K562 (cell line): ENCODE data around the gene MRPL2. TPM values are rescaled to one million over a fixed set of nuclear protein-coding genes. Genes with fewer than 3 reads are reported as not detected.
A peak's percentile ranks its signal among the peaks of the same experiment; 100 is the strongest.

Experiments used
- ATAC-seq: fragments of 200-7000 bp; cut with Tn5 transposase; 3 replicates; pipeline ENCODE4 v1.9.1; 2020; ENCODE audit warnings: moderate library complexity
- BruUV-seq: library from RNA; stranded (reverse); fragments of 400-500 nt; replicated peaks from 2 replicates; lab custom pipeline; 2021; lab: Mats Ljungman, UMichigan
- CTCF ChIA-PET: fragments of 300-600 bp; formaldehyde crosslinking; extraction: SDS; loops from one replicate; lab custom pipeline; 2021; ENCODE audit warnings: low intra/inter-chr PET ratio; lab: Yijun Ruan, JAX
- POLR2A ChIA-PET: fragments of 300-600, 350-650 bp; sonication (Branson Sonifier 250); formaldehyde crosslinking; extraction: SDS; loops from one replicate; lab custom pipeline; 2021; ENCODE audit warnings: antibody characterized with exemption, inconsistent platforms; lab: Yijun Ruan, JAX
- DNase-seq, 4 experiments: peaks; one replicate each; pipeline versions ENCODE4 v3.0.0 to v3.0.0-alpha.2; 2011 to 2018; ENCODE audit warnings: low spot score in 3 of 4, mixed read lengths in 3 of 4; ENCODE audit errors: extremely low read depth in 1 of 4
- FAIRE-seq: peaks from 2 replicates; lab custom pipeline; 2011; peaks lifted over from hg19 to GRCh38; lab: Jason Lieb, UNC
- H2AFZ ChIP-seq: 2 replicates; pipeline ENCODE4 v1.6.0; 2011; ENCODE audit warnings: low read depth, low read length, control low read depth, inconsistent platforms
- H3K27ac ChIP-seq: fragments of 200-600 bp; 3 replicates; pipeline ENCODE4 v1.8.0; 2011; ENCODE audit warnings: low read depth, mild to moderate bottlenecking, control low read depth, inconsistent platforms, low read length, moderate library complexity, mixed read lengths; ENCODE audit errors: extremely low read depth
- H3K27me3 ChIP-seq, 2 experiments: fragments of 300-600 bp in 1 of 2; 2 replicates in 1 of 2; 3 replicates in 1 of 2; pipeline versions ENCODE4 v1.6.0 to v1.8.0; 2011; ENCODE audit warnings: inconsistent platforms in 2 of 2, low read length in 2 of 2, mild to moderate bottlenecking in 1 of 2, mixed read lengths in 1 of 2, moderate library complexity in 1 of 2; ENCODE audit not compliant: control insufficient read depth in 2 of 2, insufficient read depth in 2 of 2
- H3K36me3 ChIP-seq: fragments of 300-600 bp; 3 replicates; pipeline ENCODE4 v1.8.0; 2011; ENCODE audit warnings: mild to moderate bottlenecking, low read length, inconsistent platforms; ENCODE audit not compliant: control insufficient read depth, insufficient read depth
- H3K4me1 ChIP-seq, 2 experiments: fragments of 200-600 bp in 1 of 2; replicated peaks in 1 of 2; 2 replicates in 1 of 2; 3 replicates in 1 of 2; pipeline versions ENCODE4 v1.5.1 to v1.8.0; 2011; ENCODE audit warnings: inconsistent platforms in 2 of 2, low read length in 2 of 2, mild to moderate bottlenecking in 1 of 2, mixed read lengths in 1 of 2, moderate library complexity in 1 of 2; ENCODE audit not compliant: control insufficient read depth in 2 of 2, insufficient read depth in 2 of 2
- H3K4me2 ChIP-seq: 2 replicates; pipeline ENCODE4 v1.6.1; 2011; ENCODE audit warnings: low read length, control low read depth, inconsistent platforms, mixed read lengths; ENCODE audit not compliant: insufficient read depth
- H3K4me3 ChIP-seq: fragments of 200-600 bp; sonication (generic), shearing (Covaris generic); 2 replicates; pipeline ENCODE4 v1.5.1; 2016; ENCODE audit warnings: control low read depth, inconsistent platforms
- H3K79me2 ChIP-seq: fragments of 200-600 bp; 3 replicates; pipeline ENCODE4 v1.8.0; 2011; ENCODE audit warnings: low read length, inconsistent platforms; ENCODE audit not compliant: control insufficient read depth, insufficient read depth
- H3K9ac ChIP-seq, 2 experiments: 2 replicates each; pipeline versions ENCODE4 v1.6.0 to v1.6.1; 2011; ENCODE audit warnings: low read depth in 2 of 2, low read length in 2 of 2, control low read depth in 1 of 2, inconsistent platforms in 1 of 2, mild to moderate bottlenecking in 1 of 2, mixed read lengths in 1 of 2; ENCODE audit not compliant: insufficient read depth in 1 of 2
- H3K9me1 ChIP-seq: one replicate; pipeline ENCODE4 v1.6.0; 2011; ENCODE audit warnings: inconsistent platforms, mild to moderate bottlenecking, low read length, moderate library complexity; ENCODE audit not compliant: control insufficient read depth, insufficient read depth
- H3K9me3 ChIP-seq: replicated peaks from 2 replicates; pipeline ENCODE4 v1.5.1; 2011; ENCODE audit warnings: low read depth, low read length, inconsistent platforms; ENCODE audit not compliant: control insufficient read depth, insufficient read depth
- H4K20me1 ChIP-seq: replicated peaks from 2 replicates; pipeline ENCODE4 v1.6.1; 2011; ENCODE audit warnings: low read length, inconsistent platforms, mixed read lengths; ENCODE audit not compliant: control insufficient read depth, insufficient read depth
- MTA1 ChIP-seq: fragments of 450-650 bp; IDR thresholded peaks from 2 replicates; pipeline ENCODE4 v1.6.1; 2017; ENCODE audit warnings: borderline replicate concordance
- NFIC ChIP-seq: fragments of 450-650 bp; IDR thresholded peaks from 2 replicates; pipeline ENCODE4 v1.6.1; 2017; ENCODE audit warnings: mild to moderate bottlenecking, inconsistent platforms
- POLR2B ChIP-seq: fragments of 450-650 bp; IDR thresholded peaks from 2 replicates; pipeline ENCODE4 v1.6.1; 2018; ENCODE audit warnings: low read depth; ENCODE audit not compliant: partially characterized antibody
- POLR2G ChIP-seq: fragments of 200-400 bp; formaldehyde crosslinking; IDR thresholded peaks from 2 replicates; pipeline ENCODE4 v1.6.1; 2017; ENCODE audit warnings: low read depth, mild to moderate bottlenecking, antibody characterized with exemption, low read length, moderate library complexity
- RBFOX2 ChIP-seq: fragments of 200-400 bp; formaldehyde crosslinking; IDR thresholded peaks from 2 replicates; pipeline ENCODE4 v1.6.1; 2017; ENCODE audit warnings: low read depth, mild to moderate bottlenecking, low read length, moderate library complexity
- TFAM ChIP-seq: fragments of 250-450 bp; sonication (Bioruptor Pico); conservative IDR thresholded peaks from 2 replicates; pipeline ENCODE4 v1.5.0; 2021; ENCODE audit warnings: mild to moderate bottlenecking, moderate library complexity
- WGBS: fragments of 100-300 bp; shearing (Covaris generic); methylation state at CpG from one replicate; pipeline ENCODE4 v1.1.6; 2016; ENCODE audit warnings: low coverage, mixed read lengths; ENCODE audit not compliant: insufficient coverage; ENCODE audit errors: missing lambda C conversion rate; 5-methylcytosine and 5-hydroxymethylcytosine counted together
- in situ Hi-C: fragments of 300-500 bp; cut with MboI; formaldehyde crosslinking; loops from 4 replicates; pipeline ENCODE4 v1.15.0; 2018; ENCODE audit warnings: inconsistent platforms, mixed read lengths
- intact Hi-C: fragments of 100-400 bp; cut with micrococcal nuclease; formaldehyde crosslinking; loops from 2 replicates; pipeline ENCODE4 v1.14.2; 2022
- polyA plus RNA-seq, 8 experiments: library from polyadenylated mRNA; depleted of rRNA in 4 of 8; stranded (reverse) in 5 of 8; unstranded in 3 of 8; fragments of >200 nt; fragmentation: Nextera tagmentation in 2 of 8; fragmentation: Illumina TruSeq in 1 of 8; extraction: Ambion mirVana in 2 of 8; extraction: Trizol in 1 of 8; gene quantifications; 2 replicates each; pipeline versions ENCODE4 v1.2.1 to v1.2.3, GENCODE V29; 2011 to 2014; ENCODE audit warnings: inconsistent platforms in 1 of 8, missing spikeins in 1 of 8
- total RNA-seq, 7 experiments: library from RNA; depleted of rRNA in 6 of 7; stranded (reverse); fragments of >200 nt in 6 of 7; fragmentation: Illumina TruSeq in 2 of 7; extraction: Trizol in 2 of 7; gene quantifications; 2 replicates each; pipeline versions ENCODE4 v1.2.1 to v1.2.3, GENCODE V29; 2011 to 2021; ENCODE audit warnings: low replicate concordance in 1 of 7
- TF ChIP-seq, protein P1 (sequence below): fragments of 250-450 bp; sonication (Bioruptor Pico); IDR thresholded peaks from 2 replicates; pipeline ENCODE4 v1.4.0; 2020; ENCODE audit warnings: borderline replicate concordance
- TF ChIP-seq, protein P2 (sequence below): fragments of 450-650 bp; IDR thresholded peaks from 2 replicates; pipeline ENCODE4 v1.6.1; 2016

MRPL2 gene
- total and polyA plus RNA-seq, 9 of the 15 experiments (the other 6 are each of a cell fraction or from before 2014, with no cell fraction given), result 63.1 to 262 (median 121) TPM

DNA sequence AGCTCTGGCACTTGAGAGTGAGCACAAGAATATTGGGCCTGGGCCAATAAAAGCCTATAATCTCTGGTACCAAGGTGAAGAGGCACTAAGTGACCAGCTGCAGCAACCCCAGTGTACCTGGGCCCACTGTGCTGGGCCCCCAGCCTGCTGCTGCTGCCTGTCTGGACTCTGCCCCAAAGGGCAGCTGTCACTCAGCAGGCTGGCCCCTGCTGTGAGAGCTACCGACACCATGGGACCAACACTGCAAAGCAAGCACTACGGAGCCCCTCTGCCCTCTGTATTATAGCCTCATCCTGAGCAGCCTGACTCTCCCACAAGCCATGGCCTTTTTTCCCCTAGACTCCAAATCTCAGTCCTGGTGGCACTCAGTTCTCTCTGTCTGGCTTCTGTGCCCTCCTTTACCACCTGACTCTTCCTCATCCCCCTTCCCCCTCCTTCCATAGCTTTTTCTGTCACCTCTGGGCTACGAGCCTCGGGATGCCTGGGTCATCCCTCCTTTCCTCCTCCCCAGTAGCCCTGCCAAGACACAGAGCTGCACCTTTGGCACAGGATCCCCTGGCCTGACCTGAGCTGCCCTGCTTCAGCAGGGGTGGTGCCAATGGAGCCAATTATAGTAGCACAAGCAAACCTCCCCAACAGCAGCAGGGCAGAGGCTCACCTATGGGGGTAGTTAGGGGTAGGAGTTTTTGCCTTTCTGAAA lies 23.6 kb downstream of the MRPL2 start:
- in situ Hi-C loops (no loop called here), intact Hi-C loops (no loop called here)
- H3K27ac ChIP-seq, result no peak overlapping the region; the same call in 2 of the 3 replicates
- H2AFZ ChIP-seq, result no peak overlapping the region
- TF ChIP-seq, protein P1, sequence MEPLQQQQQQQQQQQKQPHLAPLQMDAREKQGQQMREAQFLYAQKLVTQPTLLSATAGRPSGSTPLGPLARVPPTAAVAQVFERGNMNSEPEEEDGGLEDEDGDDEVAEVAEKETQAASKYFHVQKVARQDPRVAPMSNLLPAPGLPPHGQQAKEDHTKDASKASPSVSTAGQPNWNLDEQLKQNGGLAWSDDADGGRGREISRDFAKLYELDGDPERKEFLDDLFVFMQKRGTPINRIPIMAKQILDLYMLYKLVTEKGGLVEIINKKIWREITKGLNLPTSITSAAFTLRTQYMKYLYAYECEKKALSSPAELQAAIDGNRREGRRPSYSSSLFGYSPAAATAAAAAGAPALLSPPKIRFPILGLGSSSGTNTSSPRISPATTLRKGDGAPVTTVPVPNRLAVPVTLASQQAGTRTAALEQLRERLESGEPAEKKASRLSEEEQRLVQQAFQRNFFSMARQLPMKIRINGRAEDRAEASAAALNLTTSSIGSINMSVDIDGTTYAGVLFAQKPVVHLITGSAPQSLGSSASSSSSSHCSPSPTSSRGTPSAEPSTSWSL (CRISPR knock-in tag), result no peak
- TF ChIP-seq RBFOX2 (peak; percentile 29; the same call in 1 of the 2 replicates), POLR2B (peak; percentile 28), MTA1 (no peak), NFIC (peak; percentile 17; the same call in 1 of the 2 replicates), POLR2G (peak; percentile 51), TFAM (CRISPR knock-in tag) (no peak)
- TF ChIP-seq, protein P2, sequence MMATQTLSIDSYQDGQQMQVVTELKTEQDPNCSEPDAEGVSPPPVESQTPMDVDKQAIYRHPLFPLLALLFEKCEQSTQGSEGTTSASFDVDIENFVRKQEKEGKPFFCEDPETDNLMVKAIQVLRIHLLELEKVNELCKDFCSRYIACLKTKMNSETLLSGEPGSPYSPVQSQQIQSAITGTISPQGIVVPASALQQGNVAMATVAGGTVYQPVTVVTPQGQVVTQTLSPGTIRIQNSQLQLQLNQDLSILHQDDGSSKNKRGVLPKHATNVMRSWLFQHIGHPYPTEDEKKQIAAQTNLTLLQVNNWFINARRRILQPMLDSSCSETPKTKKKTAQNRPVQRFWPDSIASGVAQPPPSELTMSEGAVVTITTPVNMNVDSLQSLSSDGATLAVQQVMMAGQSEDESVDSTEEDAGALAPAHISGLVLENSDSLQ, result 0 out of 2 replicates have a peak, but pooled peaks have one; percentile 7
- DNase-seq, result no peak
- ChIA-PET POLR2A (interaction anchor here (0.6 to 5.7 kb wide), 13 partner anchors 9 to 139 kb away, joined by 3 to 22 read pairs (median 5); partner anchors contain the start of genes CUL7, KLHDC3, MEA1 and RRP36), CTCF (no interaction called here)
- WGBS, result 82% methylated on average over 4 of the region's 4 CpGs
- H3K9me1 ChIP-seq, result peaks cover 6% of the 10 kb centered on the region
- peaks cover 73% of the 10 kb centered on the region for H3K36me3 ChIP-seq
- no peaks in the 10 kb centered on the region for H3K9me3 ChIP-seq
- no peak for ATAC-seq
- no peak for FAIRE-seq
- H3K4me2 ChIP-seq, result no peak overlapping the region
- H3K4me1 ChIP-seq, result peaks cover 0 to 10% of the 10 kb centered on the region in 2 experiments; a peak in 3 of 5 replicates
- H3K9ac ChIP-seq, result 0 out of 4 replicates have a peak overlapping the region, but pooled peaks of 1 of the 2 experiments have one; percentile 16
- no TSS peak for BruUV-seq
- no peak overlapping the region for H3K4me3 ChIP-seq
- no peaks in the 10 kb centered on the region for H3K79me2 ChIP-seq
- no peaks in the 10 kb centered on the region; the same call in 1 of the 2 replicates for H4K20me1 ChIP-seq
- no peaks in the 10 kb centered on the region for H3K27me3 ChIP-seq
